AG20443 (cell line): ENCODE data around the gene CD48.
A peak's percentile ranks its signal among the peaks of the same experiment; 100 is the strongest.

Source experiments
- DNase-seq: peaks from one replicate; pipeline ENCODE4 v3.0.0; 2012; ENCODE audit warnings: low spot score, mixed read lengths

Gene CD48

GRCh38 chr1:160675641-160676410, 35.8 kb downstream of the CD48 start:
- DNase-seq: peak; percentile 78

GRCh38 chr1:160674415-160674814, 37.2 kb downstream of the CD48 start:
- no peak for DNase-seq

GRCh38 chr1:160672789-160673695, 38.6 kb downstream of the CD48 start:
- no peak for DNase-seq

- DNase-seq: no peak
Observed at GRCh38 chr1:160671603-160672517, 39.8 kb downstream of the CD48 start.

GRCh38 chr1:160670701-160671100, 40.9 kb downstream of the CD48 start:
- DNase-seq: no peak

GRCh38 chr1:160669802-160670201, 41.8 kb downstream of the CD48 start:
- DNase-seq: no peak

- DNase-seq: no peak
Observed at GRCh38 chr1:160669276-160669675, 42.3 kb downstream of the CD48 start.

- no peak for DNase-seq
Observed at GRCh38 chr1:160667896-160668295, 43.7 kb downstream of the CD48 start.

- DNase-seq: no peak
Observed at GRCh38 chr1:160666079-160666442, 45.6 kb downstream of the CD48 start.

- DNase-seq: no peak
Observed at GRCh38 chr1:160665330-160666078, 46.1 kb downstream of the CD48 start.

GRCh38 chr1:160664573-160665051, 47.0 kb downstream of the CD48 start:
- DNase-seq: no peak

- no peak for DNase-seq
Observed at GRCh38 chr1:160662910-160663309, 48.7 kb downstream of the CD48 start.

- no peak for DNase-seq
Observed at GRCh38 chr1:160659566-160659965, 52.1 kb downstream of the CD48 start.

- no peak for DNase-seq
Observed at GRCh38 chr1:160658814-160659193, 52.8 kb downstream of the CD48 start.

GRCh38 chr1:160658162-160658813, 53.3 kb downstream of the CD48 start:
- DNase-seq: no peak

GRCh38 chr1:160657250-160657781, 54.3 kb downstream of the CD48 start:
- no peak for DNase-seq

GRCh38 chr1:160656737-160657136, 54.9 kb downstream of the CD48 start:
- DNase-seq: no peak

GRCh38 chr1:160653620-160654016, 58.0 kb downstream of the CD48 start:
- no peak for DNase-seq

GRCh38 chr1:160652924-160653619, 58.5 kb downstream of the CD48 start:
- DNase-seq: no peak
